A673 (cell line): ENCODE results near the gene RSAD1.

Source experiments
- EZH2 ChIP-seq: fragments of 200-600 bp; sonication (generic); IDR thresholded peaks from 2 replicates; pipeline ENCODE4 v1.6.1; 2017; ENCODE audit warnings: borderline replicate concordance, low read depth, mild to moderate bottlenecking, mixed read lengths, antibody characterized with exemption, low read length; ENCODE audit not compliant: poor library complexity, severe bottlenecking
- TF ChIP-seq, protein P1 (sequence below): fragments of 300-800, 200-600 bp; sonication (generic); conservative IDR thresholded peaks from 2 replicates; pipeline ENCODE4 v1.5.1; 2017; ENCODE audit warnings: low read depth, mild to moderate bottlenecking, antibody characterized with exemption, low read length, moderate library complexity, mixed read lengths

DNA sequence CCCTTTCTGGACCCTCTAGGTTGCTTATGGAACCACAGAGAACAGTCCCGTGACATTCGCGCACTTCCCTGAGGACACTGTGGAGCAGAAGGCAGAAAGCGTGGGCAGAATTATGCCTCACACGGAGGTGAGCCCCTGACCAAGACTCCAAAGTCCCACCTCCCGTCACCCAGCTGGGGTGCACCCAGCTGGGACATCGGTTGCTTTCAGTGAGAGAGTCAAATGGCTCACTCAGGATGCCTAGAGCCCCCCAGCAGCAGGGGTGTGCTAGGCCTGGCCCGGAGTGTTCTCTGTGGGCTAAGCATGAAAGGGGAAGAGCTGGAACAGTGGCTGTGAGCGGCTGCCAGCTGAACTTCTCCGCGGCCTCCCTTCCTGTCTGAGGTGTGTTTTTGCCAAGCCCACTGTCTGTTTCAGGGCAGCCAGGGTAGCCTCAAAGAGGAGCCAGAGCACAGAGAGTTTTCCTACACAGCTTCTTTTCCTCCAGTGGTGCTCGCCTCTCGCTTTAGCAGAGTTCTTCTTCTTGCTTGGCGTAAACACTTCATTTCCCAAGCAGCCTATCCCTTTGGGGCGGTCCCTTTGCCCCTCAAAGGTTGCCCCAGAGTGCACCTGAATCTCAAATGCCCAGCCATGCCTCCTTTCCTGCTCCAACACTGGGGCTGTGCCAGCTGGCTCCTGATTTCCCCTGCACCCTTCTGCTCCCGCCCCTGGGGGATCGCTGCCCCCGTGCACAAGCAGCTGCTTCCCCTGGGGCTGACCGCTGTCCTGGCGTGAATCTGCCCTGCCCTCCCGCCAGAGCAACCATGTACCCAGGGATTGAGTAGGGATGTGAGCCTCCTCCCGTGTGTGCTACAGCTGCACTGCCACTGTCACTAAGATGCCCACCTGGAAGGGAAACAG lies 7.4 kb upstream of the RSAD1 start:
- TF ChIP-seq, protein P1, sequence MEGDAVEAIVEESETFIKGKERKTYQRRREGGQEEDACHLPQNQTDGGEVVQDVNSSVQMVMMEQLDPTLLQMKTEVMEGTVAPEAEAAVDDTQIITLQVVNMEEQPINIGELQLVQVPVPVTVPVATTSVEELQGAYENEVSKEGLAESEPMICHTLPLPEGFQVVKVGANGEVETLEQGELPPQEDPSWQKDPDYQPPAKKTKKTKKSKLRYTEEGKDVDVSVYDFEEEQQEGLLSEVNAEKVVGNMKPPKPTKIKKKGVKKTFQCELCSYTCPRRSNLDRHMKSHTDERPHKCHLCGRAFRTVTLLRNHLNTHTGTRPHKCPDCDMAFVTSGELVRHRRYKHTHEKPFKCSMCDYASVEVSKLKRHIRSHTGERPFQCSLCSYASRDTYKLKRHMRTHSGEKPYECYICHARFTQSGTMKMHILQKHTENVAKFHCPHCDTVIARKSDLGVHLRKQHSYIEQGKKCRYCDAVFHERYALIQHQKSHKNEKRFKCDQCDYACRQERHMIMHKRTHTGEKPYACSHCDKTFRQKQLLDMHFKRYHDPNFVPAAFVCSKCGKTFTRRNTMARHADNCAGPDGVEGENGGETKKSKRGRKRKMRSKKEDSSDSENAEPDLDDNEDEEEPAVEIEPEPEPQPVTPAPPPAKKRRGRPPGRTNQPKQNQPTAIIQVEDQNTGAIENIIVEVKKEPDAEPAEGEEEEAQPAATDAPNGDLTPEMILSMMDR: no peak
- no peak for TF ChIP-seq EZH2
